NCI-H446 treated with DMSO at 0.1 percent for 48 hours (cell line): ENCODE data around the gene UBE2O.

Experiments used
- DNase-seq: peaks from one replicate; lab custom pipeline; 2025; lab: John Stamatoyannopoulos, UW

Gene UBE2O

DNA sequence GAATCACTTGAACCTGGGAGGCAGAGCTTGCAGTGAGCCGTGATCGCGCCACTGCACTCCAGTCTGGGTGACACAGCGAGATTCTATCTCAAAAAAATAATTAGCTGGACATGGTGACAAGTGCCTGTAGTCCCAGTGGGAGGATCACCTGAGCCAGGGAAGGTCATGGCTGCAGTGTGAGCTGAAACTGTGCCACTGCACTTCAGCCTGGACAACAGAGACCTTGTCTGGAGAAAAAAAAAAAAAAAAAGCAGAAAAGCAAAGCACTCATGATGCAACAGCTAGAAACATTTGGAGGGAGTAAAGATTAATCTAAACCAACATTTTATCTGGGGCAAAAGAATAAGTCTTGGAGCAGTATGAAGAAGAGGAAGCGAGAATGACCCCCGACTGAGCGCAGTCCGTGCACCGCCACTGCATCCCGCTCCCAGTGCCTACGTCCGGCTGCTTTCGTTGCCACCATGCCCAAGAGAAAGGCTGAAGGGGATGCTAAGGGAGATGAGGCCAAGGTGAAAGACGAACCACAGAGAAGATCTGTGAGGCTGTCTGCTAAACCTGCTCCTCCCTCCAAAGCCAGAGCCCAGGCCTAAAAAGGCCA is 107.5 kb downstream of the UBE2O start:
- DNase-seq: no peak

GRCh38 chr17:76343106-76343505 is 109.8 kb downstream of the UBE2O start:
- no peak for DNase-seq

GRCh38 chr17:76341301-76341700 is 111.7 kb downstream of the UBE2O start:
- no peak for DNase-seq
